GM18861 (cell line): Measurements from ENCODE around the gene TSPAN1.
A peak's percentile ranks its signal among the peaks of the same experiment; 100 is the strongest.

Experiments used
- ATAC-seq: cut with Tn5 transposase; IDR thresholded peaks from one replicate; pipeline ENCODE4 v1.9.1; 2021; ENCODE audit not compliant: unreplicated experiment

The TSPAN1 gene

DNA sequence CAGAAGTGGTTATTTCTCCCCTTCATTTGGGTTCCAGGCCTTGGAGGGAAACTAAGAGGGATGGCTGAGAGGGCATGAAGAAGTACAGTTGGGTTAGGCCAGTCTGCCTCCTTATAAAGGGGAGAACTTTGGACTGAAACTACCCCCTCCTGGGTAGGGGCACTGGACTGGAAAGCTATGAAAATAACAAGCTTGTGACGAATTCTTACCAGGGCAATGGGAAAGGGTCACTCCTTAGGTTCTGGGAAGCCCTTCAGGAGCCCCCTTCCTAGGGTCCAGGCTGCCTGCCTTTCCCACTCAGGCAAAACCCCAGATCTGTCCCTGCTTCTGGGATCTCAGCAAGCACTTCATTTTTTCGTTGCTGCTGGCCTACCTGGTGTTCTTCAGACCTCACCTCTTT is 11.2 kb downstream of the TSPAN1 start:
- no peak for ATAC-seq

- no peak for ATAC-seq
These were observed 12.4 kb downstream of the TSPAN1 start for GRCh38 chr1:46187106-46187869.

DNA sequence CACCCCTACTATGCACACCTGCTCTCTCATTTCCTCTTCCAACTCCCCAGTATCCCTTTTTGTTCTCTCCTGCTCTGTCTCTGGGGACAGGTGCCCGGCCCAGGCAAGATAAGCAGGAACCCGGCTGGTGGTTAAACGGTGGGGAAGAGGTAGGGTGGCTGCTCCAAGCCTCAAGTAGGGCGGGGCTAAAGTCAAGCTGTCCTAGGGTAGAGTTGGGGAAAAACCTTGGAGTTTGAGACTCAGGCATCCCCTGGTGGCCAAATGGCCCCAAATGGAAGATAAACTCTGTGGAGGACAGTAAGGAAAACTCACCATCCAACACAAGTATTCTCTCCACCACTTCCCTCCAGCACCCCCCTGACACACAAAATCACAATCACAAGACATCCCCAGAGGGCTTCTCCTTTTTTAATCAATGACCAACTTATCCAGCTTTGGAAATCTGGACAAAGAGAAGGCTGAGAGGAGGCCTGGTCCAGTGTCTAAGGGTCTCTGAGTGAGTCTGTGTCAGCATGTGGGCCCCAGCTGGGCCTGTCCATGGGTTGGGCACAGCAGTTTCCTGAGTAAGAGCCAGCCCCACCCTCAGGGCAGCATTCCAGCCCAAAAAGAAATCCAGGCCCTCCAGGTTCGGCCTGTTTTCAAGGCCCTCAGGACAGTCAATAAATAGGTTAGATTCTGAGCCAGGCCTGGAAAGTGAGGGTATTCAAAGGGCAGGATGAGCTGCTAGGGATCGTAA is 13.6 kb downstream of the TSPAN1 start:
- ATAC-seq: no peak

GRCh38 chr1:46190539-46190938 is 15.7 kb downstream of the TSPAN1 start:
- ATAC-seq: no peak

DNA sequence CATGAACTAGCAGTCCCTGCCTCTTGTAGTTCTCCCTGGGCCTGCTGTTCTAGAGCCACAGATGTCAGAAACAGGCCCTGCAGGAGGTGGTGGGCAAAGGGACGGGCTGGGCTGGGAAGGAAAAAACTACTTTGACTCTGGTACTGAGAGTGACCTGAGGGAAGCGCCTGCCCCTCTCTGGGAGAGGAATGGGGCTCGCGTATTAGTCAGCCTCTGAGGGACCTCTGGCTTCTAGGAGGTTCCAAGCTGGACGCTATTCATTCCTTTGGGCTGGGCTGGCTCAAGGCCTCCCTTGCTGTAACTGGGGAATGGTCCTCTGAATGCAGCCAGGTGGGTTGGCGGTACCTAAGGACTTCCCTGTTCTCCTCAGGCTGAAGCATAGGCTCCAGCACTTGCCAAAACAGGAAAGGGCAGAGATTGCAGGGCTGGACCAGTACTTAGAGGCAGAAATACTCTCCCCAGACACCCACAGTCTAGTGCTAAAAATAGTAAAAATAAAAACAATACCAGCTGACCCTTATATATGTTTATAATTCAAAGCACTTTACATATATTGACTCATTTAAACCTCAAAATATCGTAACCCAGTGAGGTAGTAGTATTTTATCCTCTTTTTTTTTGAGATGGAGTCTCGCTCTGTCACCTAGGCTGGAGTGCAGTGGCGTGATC is 16.3 kb downstream of the TSPAN1 start:
- no peak for ATAC-seq

DNA sequence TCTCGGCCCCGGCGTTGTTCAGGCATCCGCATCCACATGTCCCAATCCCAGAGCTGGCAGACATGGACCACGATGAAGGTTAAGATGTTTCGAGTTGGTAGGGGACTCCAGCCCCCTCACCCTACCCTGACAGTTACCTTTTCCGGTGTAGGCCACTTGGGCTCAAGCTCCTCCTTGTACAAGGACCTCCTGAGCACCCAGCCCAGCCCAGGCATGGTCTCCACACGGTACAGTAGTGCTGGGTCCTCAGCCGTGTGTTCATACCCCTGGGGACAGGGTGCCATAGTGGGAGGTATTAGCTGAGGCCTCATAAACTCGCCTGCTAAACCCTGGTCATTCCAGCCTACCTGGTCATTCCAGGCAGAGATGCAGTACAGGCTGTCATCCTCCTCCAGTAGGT is 17.3 kb downstream of the TSPAN1 start:
- ATAC-seq: no peak

DNA sequence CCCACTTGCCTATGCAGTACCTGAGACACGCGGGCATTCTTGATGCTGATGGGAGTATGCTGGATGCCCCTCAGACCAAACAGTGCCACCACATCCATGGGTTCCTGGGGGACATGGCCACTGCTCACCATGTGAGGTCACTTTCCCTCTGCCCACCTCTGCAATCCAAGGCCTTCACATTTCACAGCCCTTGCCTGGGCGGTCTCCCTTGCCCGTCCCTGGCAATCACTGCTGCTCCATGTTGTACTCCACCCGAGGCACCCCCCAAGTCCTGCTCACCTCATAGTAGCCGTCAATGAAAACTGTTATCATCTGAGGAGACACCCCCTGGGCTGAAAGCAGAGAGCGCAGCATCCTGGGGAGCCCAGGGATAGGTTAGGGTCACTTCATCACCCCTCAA is 18.4 kb downstream of the TSPAN1 start:
- ATAC-seq: no peak

- no peak for ATAC-seq
These were observed 19.2 kb downstream of the TSPAN1 start for GRCh38 chr1:46193984-46194570.

DNA sequence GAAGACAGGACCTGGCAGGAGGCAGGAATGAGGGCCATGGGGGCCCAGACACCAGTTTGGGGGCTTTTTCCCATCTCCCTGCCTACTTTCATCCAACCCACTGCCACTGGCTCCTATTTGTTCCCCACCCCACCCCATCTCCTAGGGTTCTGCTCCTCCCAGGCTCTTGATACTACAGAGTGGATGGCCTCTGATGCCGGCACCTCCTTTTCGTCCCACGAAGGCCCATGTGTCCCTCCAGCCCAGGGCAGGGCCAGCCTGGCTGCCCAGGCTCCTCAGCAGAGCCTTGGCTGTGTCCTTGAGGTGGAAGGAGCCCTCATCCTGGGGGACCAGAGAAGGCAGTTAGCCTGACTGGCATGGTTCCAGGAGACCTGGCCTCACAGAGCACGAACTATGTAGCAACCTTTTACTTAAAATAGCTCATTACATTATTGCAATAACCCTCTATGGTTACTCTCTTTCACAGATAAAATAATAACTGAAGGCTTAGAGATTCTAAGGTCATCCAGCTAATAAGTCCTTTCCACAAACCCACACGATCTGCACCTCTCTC is 19.8 kb downstream of the TSPAN1 start:
- ATAC-seq: no peak

DNA sequence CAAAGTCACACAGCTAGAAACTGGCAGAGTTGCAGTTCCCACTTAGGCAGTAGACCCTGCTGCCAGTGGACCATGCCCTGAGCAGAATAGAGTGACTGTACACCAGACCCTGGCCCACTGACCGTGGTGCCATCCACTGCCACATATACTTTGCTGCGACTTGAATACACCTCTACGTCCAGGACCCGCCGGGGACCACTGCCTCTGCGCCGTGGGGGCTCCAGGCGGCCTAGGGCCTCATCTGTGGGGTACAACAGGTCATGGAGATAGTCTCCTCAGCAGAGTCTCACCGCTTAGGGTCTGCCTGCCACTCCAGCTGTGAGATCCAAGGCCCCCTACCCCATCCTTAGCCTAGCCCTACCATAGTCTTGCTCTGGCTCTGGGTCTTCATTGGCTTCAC is 21.7 kb downstream of the TSPAN1 start:
- no peak for ATAC-seq

- no peak for ATAC-seq
These were observed 22.7 kb downstream of the TSPAN1 start for GRCh38 chr1:46197560-46197963.

DNA sequence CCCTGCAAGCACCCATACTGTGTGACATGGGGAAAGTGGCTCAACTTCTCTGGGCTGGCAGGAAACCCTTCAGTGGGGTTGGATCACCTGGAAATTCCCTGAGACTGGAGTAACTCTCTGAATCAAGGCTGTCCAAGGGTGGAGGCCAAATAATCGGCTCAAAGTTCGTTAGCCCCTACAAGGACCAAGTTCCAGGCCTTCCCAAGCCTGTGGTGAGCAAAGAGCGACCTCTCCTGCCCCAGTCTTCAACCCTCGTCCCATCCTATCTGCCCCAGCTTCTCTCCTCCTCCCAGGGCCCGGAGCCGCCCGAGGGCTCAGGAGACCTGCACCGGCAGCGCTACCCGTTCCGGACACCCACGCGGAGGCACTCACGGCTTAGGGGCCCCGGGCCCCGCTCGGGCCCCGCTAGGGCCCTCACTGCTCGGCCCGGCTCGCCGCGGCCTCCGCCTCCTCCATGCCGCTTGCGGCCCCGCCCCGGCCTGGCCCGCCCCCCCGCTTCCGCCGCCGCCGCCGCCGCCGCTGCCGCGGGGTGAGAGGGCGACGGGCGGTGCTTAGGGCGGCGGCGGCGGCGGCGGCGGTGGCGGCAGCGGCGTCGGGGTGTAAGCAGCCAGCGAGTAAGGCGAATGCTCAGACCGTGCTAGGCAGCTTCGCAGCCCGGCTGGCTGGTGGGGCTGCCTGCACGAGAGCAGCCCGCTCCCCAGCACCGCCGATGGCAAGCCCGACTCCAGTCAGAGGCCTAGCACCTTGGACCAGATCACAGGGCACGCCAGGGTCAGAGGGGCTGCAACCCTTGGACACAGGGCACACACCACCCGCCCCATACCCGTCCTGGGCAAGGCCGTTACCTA is 23.3 kb downstream of the TSPAN1 start, which contains the start of gene POMGNT1:
Gene POMGNT1 (minus strand): TSS at position 471 of the 848 bp plus-strand sequence. CDS start 613 bp downstream, outside the sequence.
- ATAC-seq: peak; percentile 69

DNA sequence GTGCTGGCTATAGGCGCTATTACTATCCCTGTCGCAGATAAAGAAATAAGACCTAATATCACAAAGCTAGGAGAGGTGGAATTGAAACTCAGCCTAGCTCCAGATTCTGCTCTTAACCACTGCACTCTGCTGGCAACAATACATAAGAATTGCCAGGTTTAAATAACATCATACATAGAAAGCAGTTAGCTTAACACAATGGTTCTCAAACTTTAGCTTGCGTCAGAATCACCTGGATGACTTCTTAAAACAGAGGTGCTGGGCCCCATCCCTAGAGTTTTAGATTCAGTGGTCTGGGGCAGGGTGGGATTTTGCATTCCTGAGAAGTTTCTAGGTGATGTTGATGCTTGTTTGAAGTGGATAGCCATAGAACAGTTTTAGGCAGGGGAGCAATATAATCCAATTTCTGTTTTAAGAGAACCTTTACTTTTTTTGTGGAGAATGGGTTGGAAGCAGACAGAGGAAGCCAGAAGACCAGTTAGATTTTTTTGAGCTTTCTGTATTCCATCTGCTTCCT is 24.4 kb downstream of the TSPAN1 start:
- ATAC-seq: no peak

- ATAC-seq: no peak
These were observed 29.0 kb downstream of the TSPAN1 start for GRCh38 chr1:46203738-46204405.

DNA sequence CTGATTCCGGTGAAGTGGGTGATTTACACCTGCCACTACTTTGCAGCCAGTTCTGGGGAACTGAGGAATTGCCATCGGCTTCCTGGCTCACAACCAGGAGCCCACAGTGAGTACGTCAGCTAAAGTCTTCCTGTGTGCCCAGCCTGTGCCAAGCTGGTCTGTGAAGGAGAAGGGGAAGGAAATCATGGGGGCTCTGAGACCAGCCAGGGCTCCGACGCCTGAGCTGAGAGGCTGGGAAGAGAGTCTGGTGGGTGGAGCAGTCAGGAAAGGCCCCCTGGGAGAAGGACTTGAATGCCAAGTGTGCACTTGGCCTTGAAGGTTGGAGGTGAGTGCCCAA is 29.5 kb downstream of the TSPAN1 start:
- no peak for ATAC-seq

- no peak for ATAC-seq
These were observed 30.3 kb downstream of the TSPAN1 start for GRCh38 chr1:46205141-46205540.

DNA sequence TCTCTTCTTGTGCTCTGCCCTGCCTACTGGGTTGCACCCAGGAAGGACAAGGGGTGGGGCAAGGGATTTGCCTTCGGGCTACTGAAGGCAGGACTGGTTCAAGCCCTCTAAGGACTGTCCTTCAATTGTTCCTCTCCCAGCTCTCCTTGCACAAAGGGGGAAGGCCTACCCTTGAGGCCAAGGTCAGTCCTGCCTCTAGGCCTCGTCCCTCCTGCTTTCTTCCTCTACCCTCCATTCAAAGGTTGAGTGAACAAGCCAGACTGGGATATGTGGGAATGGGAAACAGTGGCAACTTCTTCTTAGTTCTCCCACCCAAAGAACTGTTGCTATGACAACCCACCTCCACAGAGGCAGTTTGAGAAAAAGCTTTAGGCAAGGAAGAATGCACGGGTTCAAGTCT is 30.9 kb downstream of the TSPAN1 start:
- no peak for ATAC-seq

DNA sequence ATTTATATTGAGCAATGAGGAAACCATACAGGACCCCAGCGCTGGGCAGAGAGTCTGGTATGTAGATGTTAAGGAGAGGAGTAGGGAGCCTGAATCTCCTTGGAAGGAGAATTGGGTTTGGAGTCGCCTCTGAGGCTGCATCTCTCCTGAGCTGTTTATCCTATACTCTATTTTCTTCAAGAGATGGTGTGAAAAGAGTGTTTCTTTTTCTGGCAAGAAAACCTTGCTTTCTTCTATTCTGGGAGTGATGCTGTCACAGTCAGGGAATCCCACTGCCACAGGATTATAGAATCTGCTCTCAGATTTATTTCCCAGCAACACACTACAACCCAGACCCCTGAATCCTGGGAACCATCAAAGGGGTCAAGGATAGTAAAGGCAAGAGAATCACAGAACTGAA is 31.5 kb downstream of the TSPAN1 start:
- no peak for ATAC-seq

DNA sequence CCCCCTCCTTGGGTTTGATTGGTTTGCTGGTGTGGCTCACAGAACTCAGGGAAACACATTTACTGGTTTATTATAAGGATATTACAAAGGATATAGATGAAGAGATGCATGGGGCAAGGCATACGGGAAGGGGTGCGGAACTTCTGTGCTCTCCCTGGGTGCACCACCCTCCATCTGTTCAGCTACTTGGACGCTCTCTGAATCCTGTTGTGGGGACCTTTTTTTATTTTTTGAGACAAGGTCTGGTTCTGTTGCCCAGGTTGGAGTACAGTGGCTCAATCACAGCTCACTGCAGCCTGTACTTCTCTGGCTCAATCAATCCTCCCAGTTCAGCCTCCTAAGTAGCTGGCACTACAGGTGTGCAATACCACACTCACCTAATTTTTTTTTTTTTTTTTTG is 35.7 kb downstream of the TSPAN1 start:
- ATAC-seq: no peak

DNA sequence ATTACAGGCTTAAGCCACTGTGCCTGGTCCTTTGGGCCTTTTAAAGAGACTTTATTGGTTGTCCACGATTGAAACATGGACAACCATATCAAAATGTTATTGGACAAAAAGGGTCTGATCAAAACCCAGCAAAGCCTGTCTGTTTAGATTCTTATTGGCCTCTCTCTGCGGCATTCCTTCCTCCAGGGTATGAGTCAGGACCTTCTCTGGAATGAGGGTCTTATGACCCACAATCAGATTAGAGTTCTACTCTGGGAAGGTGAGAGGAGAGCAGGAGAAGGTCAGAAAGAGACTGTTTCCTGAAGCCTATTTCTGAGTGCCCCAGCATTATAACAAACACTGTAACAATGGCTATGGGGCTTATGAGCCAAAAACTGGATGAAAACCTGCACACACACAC is 36.2 kb downstream of the TSPAN1 start:
- ATAC-seq: no peak
